NCI-H2107 treated with DMSO at 0.1 percent for 48 hours (cell line): ENCODE measurements around the gene RGS3.
A peak's percentile ranks its signal among the peaks of the same experiment; 100 is the strongest.

Source experiments
- DNase-seq: peaks from one replicate; lab custom pipeline; 2025; ENCODE audit not compliant: unreplicated experiment; lab: John Stamatoyannopoulos, UW

Gene RGS3

DNA sequence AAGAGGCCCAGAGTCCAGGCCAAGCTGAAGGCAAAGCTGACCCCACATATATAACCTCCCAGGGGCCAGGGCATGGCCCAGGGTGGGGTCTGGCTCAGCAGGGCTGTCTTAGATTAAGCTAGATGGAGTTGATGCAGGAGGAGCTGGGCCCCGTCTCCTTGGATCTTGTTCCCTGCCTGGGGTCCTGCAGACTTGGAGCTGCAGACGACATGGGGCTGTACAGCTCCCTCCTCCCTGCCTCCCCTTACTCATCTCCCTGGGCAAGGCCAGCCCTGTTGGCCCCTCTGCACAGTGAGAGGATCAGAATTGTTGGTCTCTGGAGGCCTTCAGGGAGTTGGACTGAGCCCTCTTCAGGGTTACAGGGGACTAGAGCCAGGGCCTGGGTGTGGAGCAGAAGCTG, 134.9 kb downstream of the RGS3 start:
- DNase-seq: no peak

GRCh38 chr9:113598883-113599282, 135.4 kb downstream of the RGS3 start:
- DNase-seq: no peak

DNA sequence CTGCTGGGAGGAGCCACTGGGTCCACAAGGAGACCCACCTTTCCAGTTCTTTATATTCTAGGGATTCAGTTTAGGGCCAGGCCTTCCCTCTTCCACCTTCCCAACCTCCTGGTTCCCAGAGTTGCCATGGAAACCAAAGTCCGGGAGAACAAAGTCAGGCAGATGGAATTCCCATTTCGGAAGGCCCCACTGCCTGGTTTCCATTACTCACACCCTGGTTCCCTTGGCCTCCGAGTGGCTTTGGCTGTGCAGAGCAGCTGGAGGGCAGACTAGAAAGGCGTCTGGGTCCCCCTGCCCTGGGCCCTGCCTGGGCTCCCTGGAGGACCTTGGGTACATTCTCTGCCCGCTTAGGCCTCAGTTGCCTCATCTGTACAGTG, 136.1 kb downstream of the RGS3 start:
- no peak for DNase-seq

DNA sequence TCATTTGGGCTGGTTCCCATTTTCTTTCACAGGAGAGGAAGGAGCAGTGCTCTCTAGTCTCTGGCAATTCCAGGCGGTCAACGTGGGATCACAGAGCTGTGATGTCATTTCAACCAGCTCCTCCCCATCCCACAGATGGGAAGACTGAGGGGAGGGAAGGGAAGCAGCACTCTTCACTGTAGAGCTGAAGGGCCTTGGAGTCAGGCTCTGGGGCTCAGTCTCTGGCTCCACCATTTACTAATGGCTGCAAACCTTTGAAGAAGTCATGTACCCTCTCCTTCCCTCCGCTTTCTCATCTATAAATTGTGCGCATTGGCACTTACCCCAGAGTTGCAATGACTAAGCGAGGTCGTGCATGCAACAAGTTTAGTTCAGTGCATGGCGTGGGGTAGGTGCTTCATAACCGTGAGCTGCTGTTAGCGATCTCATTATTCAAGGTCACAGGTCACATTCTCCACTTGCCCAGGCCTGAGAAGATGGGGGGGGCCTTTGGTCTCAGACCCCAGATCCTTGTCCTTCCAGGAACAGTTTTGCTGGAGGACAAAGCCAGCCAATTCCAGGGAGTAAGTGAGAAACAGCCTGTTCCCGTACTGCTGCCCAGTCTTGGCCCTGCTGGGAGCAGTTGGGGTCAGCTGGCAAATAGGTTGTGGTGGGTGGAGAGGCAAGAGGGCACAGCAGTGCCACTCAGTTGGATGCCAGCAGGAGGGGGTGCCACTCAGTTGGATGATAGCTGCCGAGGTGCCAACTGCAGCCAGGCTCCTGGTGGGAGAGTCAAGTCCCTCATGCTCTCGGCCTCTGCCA, 136.7 kb downstream of the RGS3 start:
- DNase-seq: no peak

DNA sequence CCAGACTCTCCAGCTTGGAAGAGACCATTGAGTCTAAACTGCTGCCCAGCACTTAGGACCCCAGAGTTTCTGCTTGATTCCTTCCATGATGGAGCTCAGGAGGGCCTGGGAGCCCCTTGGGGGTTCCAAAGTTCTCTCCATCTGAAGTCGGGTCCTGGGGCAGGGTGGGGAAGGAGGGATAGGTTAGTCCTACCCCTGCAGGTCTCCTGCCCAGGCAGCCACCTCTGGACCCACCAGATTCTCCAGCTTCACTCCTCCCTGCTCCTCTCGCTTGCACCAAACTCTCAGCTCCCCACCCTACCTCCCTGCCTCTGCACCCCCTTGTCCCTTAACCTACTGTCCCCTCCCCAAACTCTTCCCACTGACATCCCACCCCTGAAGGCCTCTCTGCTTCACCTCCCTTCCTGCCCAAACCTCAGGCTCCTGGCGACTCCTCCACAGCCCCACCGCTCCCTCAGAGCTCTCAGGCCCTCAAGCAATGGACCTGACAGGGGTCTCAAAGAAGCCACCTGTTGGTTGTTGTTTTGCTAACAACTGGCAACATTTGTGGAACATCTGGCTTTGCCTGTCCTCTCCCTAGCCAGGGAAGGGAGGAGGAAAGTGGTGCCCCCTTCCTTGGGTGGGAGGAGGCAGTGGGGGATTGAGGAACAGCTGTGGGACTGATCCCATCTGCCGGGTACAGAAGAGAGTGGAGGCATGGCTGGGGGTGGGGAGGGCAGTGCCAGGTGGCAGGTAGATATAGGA, 137.5 kb downstream of the RGS3 start:
- no peak for DNase-seq

DNA sequence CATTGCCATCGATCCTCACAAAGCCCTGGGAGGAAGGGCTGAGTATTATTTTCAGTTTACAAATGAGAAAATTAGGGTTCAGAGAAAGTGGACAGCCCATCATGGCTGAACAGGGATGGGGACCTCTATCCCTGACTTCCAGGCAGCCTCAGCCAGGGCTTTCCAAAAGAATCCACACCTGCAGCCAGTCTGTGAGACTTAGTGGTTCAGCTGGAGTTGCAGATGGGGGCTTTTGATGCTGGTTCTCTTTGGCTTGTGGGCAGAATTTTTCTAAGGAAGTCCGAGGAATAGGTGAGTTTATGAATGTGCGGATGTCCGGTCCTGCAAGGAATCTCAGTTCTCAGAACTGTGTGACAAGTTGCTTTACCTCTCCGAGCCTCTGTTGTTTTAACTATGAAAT, 138.1 kb downstream of the RGS3 start:
- DNase-seq: no peak

DNA sequence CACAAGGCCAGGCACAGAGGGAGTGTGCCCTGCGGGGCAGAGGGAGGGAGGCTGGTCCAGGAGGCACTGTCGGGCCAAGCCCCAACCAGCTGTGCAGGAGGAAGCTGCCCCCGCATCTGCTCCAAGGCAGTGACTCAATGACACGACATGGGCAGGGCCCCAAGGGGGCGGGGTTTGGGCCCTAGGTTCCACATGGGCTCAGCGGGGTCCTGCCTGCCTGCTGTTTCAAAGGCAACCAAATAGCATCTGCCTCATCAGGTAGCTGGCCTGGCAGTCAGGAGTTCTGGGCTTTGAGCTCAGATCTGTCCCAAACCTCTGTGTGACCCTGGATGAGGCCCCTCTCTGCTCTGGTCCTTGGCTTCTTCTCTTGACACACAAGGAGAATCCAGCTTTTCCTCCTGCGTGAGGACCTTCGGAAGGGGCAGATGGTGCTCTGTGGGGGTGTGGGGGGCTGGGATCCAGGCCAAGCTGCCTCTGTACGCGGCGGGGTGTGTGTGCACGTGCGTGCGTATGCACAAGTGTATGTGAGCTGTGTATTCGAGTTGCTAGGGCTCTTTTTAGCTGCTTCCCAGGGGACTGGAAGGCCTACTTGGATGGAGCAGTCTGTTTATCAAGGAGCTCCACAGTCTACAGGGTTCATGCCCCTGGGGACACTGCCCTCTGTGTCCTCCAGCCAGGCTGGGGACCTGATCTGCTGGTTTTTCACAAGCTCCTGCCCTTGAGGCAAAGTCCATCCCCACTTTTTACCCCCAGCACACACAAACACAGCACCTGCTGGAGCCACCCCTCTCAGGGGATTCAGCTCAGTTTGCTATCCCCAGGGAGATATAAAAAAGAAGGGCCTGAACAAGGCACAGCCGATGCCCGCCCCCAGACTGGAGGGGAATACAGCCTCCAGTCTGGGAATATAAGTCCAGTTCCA, 138.9 kb downstream of the RGS3 start:
- DNase-seq: peak; percentile 87

GRCh38 chr9:113603048-113603375, 139.5 kb downstream of the RGS3 start:
- DNase-seq: no peak

DNA sequence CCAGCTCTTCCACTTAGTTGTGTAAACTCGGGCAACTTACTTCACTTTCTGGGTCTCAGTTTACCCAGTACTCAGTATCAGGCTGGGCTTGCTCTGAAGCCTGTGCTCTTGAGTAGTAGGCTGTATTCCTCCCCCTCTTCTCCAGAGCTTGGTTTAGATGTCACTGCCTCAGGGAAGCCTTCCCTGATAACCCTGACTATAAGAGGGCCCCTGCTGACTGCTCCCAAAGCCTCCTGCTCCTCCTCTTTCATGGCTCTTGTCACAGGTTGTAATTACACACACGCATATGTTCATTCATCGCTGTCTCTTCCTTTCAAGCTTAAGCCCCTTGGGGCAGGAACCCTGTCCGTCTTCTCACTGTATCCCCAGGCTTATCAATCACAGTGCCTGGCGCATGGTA, 140.2 kb downstream of the RGS3 start:
- no peak for DNase-seq

GRCh38 chr9:113604393-113604792, 140.9 kb downstream of the RGS3 start:
- no peak for DNase-seq

- DNase-seq: no peak
Measured at GRCh38 chr9:113606510-113606909, 143.0 kb downstream of the RGS3 start.

DNA sequence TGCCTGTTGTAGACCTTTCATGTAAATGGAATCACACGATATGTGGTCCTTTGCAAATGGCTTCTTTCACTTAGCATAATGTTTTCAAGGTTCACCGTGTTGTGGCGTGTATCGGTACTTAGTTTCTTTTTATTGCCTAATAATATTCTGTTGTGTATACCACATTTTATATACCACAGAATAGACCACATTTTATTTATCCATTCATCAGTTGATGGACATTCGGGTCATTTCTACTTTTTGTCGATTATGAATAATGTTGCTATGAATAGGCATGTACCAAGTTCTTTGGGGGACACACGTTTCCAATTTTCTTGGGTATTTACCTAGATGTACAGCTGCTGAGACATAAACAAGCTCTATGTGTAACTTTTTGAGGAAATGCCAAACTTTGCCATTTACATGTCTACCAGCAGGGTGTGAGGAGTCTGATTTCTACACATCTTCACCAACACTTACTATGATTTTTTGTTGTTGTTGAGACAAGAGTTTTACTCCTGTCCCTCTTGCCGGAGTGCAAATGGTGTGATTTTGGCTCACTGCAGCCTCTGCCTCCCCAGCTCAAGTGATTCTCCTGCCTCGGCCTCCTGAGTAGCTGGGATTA, 144.7 kb downstream of the RGS3 start:
- DNase-seq: no peak

GRCh38 chr9:113609562-113610318, 146.2 kb downstream of the RGS3 start:
- no peak for DNase-seq

DNA sequence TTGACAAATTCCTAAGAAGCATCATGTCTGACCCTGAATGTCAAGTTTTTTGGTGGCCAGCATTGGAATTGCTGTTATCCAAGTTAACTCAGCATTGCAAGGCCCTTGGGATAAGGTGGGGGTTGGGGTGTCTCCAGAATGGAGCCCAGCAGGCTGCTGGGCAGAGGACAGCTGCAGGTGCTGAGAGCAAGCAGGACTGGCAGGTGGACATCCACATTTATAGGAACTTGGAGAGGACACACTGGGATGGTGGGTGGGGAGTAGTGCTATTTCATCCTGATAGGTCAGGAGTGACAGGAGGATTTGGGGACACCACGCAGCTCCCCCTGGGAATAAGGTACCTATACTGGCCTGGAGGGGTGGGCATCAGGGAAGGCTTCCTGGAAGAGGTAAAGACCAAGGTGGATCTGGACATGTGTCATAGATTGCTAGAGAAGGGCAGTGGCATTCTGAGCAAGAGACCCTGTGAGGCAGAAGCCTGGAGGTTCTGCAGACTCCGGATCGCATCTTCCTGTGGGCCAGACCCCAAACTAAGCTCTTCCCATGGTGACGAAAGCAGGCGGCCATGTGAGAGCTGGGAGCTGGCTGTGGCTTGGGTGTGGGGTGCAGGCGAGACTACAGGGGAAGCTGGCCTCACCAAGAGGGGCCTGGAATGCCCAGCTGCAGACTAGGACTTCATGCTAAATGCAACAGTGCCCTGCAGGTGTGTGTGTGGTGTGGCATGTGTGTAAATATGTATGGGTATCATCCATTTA, 148.1 kb downstream of the RGS3 start:
- DNase-seq: no peak

DNA sequence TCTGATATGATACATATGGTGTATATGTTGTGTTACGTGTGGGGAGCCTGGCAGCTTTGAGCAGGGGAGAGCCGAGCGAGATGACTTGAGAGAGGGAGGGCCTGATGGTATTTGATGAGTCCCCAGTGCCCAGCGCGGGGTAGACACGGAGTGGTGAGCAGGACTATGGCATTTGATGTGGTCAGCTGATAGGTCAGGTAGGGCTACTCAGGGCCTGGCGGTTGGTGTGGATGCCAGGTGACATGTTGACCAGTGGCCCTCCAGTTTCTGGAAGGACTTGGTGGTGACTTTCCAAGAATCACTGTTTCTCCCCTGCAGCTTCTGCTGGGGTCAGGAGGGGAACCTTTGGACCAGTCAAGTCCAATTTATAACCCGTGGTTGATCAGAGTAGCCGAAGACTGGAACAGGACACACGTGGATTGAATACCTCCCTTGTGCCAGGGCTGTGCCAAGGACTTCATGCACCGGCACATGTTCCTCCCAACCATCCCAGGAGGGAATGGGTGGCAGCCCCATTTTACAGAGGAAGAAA, 148.8 kb downstream of the RGS3 start:
- DNase-seq: no peak

- DNase-seq: no peak
Measured at GRCh38 chr9:113612828-113613227, 149.3 kb downstream of the RGS3 start.

- no peak for DNase-seq
Measured at GRCh38 chr9:113613815-113614413, 150.4 kb downstream of the RGS3 start.

DNA sequence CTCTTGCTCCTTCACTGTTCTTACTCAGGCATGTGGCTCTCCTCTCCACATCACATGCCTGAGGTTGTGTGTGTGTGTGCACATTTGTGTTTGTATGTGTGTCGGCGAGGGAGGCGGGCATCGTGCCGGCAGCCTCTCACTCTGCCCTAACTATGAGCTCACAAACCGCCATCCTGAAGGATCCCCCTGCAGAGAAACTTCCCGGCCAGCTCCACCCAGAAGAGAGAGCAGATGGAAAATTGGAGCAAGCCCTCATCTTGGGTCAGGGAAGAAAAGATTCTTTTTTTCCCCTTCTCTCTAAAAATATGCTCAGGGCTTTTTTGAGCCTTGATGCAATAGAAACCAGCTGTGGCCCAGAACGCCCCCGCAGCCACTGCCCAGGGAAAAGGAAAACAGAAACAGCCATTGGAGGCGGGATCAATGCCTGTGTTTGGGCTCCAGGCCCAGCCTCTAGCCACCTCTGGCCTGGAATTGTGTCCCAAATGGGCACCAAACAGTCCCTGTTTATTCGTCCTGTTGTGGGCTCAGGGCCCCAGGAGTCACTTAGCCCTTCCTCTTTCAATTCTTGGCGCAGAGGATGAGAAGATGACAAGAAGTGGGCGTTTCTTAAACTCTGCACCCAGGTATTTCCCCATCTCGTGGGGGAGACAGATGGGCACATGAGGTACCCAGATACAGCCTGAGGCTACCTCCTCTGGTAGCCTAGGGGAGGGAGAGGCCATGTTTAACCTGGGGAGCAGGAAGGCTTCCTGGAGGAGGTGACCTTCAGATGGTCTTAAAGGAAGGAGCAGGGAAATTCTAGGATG, 151.5 kb downstream of the RGS3 start:
- DNase-seq: no peak
